BLaER1 treated with 17β-estradiol and CSF1 and Interleukin-3, amounts not matched to agents 10 nM and 100 nM (cell line): Measurements from ENCODE around the gene PNKP.

Experiments
- H3K27ac ChIP-seq, 11 experiments: shearing (Covaris generic); formaldehyde crosslinking; 2 replicates each; pipeline ENCODE4 v1.8.1; 2022
- H3K27me3 ChIP-seq, 11 experiments: shearing (Covaris generic); formaldehyde crosslinking; 2 replicates each; pipeline ENCODE4 v1.8.1; 2022
- H3K36me3 ChIP-seq, 11 experiments: shearing (Covaris generic); formaldehyde crosslinking; 2 replicates each; pipeline ENCODE4 v1.8.1; 2022
- H3K4me1 ChIP-seq, 10 experiments: shearing (Covaris generic); formaldehyde crosslinking; 2 replicates each; pipeline ENCODE4 v1.8.1; 2022
- H3K4me2 ChIP-seq, 11 experiments: shearing (Covaris generic); formaldehyde crosslinking; 2 replicates each; pipeline ENCODE4 v1.8.1; 2022
- H3K4me3 ChIP-seq, 10 experiments: shearing (Covaris generic); formaldehyde crosslinking; 2 replicates each; pipeline ENCODE4 v1.8.1; 2022
- H3K9ac ChIP-seq, 11 experiments: shearing (Covaris generic); formaldehyde crosslinking; 2 replicates each; pipeline ENCODE4 v1.8.1; 2022
- H3K9me3 ChIP-seq, 11 experiments: shearing (Covaris generic); formaldehyde crosslinking; replicated peaks in 1 of 11; 2 replicates each; pipeline ENCODE4 v1.8.1; 2022
- H4K20me1 ChIP-seq, 11 experiments: shearing (Covaris generic); formaldehyde crosslinking; 2 replicates each; pipeline ENCODE4 v1.8.1; 2022
- Cebpa-rat ChIP-seq, 11 experiments: shearing (Covaris generic); IDR thresholded peaks; 2 replicates each; pipeline ENCODE4 v1.8.1; 2022

Gene PNKP

DNA sequence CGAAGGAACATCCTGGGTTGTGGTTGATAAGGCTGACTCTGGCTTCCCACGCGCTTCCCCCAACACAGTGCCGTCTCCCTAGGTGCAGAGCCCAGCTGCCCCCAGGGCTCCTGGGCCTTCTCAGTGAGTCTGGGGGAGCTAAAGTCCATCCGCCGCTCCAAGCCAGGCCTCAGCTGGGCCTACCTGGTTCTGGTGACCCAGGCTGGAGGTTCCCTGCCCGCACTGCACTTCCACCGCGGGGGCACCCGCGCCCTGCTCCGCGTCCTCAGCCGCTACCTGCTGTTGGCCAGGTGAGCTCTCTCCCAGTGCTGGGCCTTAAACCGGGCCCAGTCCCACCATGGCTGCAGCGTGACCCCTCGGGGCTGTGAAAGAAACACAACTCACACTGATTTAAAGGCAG, 13.8 kb upstream of the PNKP start:
- peak overlapping the region in 3 of 11 experiments; percentile 16 to 30 (median 18); a peak in 1 of 22 replicates for H3K9ac ChIP-seq
- peaks cover 37 to 71% (median 57%) of the 10 kb centered on the region in 11 experiments for H3K36me3 ChIP-seq
- peaks cover 37 to 65% (median 52%) of the 10 kb centered on the region in 10 experiments for H3K4me1 ChIP-seq
- peaks cover 0 to 20% (median 0%) of the 10 kb centered on the region in 11 experiments; a peak in 5 of 22 replicates for H4K20me1 ChIP-seq
- no peak overlapping the region for H3K4me3 ChIP-seq
- H3K27me3 ChIP-seq = no peaks in the 10 kb centered on the region
- no peak for TF ChIP-seq Cebpa-rat (IDR thresholded peaks at IDR 0.05)
- H3K27ac ChIP-seq = no peak overlapping the region
- peaks cover 4 to 10% (median 8%) of the 10 kb centered on the region in 11 experiments; a peak in 19 of 22 replicates for H3K9me3 ChIP-seq
- peak overlapping the region in 1 of 11 experiments; percentile 6; a peak in 1 of 22 replicates for H3K4me2 ChIP-seq

DNA sequence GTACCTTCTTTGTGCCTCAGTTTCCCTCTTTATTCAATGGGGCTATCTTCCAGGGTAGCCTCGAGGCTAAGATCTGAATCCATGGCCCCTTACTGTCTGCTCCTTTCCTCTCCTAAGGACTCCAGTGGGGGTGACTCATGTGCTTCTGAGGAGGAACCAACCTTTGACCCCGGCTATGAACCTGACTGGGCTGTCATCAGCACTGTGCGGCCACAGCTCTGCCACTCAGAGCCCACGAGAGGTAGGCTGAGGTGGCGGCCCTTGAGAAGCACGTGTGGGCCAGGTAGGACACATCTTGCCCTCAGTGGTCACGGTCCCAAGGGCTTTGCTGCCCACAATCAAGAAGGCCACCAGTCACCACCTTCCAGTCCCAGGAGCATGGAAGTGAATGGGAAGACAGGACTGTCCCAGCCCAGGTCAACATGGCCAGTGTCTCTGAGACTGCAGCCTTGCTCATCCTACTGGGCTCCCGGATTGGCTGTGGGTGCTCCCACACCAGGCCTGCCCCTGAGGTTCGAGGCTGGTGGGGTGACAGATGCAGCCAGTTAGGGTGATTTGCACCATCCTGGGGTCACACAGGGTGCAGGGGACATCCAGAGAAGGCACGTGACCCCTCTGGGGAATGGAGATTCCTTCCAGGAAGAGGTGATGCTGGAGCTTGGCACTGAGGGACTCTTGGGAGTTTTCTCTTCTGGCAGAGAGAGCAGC, 12.9 kb upstream of the PNKP start:
- H3K4me2 ChIP-seq = no peak overlapping the region
- H3K27me3 ChIP-seq = no peaks in the 10 kb centered on the region
- peaks cover 0 to 20% (median 0%) of the 10 kb centered on the region in 11 experiments; a peak in 5 of 22 replicates for H4K20me1 ChIP-seq
- H3K27ac ChIP-seq = peak overlapping the region in 1 of 11 experiments; percentile 15; a peak in 1 of 22 replicates
- H3K9me3 ChIP-seq = peaks cover 4 to 10% (median 8%) of the 10 kb centered on the region in 11 experiments; a peak in 19 of 22 replicates
- H3K4me1 ChIP-seq = peaks cover 43 to 68% (median 54%) of the 10 kb centered on the region in 10 experiments
- no peak for TF ChIP-seq Cebpa-rat (IDR thresholded peaks at IDR 0.05)
- 0 out of 22 replicates have a peak overlapping the region, but pooled peaks of 3 of the 11 experiments have one; percentile 14 to 18 (median 16) for H3K9ac ChIP-seq
- peaks cover 34 to 63% (median 53%) of the 10 kb centered on the region in 11 experiments for H3K36me3 ChIP-seq
- H3K4me3 ChIP-seq = no peak overlapping the region

DNA sequence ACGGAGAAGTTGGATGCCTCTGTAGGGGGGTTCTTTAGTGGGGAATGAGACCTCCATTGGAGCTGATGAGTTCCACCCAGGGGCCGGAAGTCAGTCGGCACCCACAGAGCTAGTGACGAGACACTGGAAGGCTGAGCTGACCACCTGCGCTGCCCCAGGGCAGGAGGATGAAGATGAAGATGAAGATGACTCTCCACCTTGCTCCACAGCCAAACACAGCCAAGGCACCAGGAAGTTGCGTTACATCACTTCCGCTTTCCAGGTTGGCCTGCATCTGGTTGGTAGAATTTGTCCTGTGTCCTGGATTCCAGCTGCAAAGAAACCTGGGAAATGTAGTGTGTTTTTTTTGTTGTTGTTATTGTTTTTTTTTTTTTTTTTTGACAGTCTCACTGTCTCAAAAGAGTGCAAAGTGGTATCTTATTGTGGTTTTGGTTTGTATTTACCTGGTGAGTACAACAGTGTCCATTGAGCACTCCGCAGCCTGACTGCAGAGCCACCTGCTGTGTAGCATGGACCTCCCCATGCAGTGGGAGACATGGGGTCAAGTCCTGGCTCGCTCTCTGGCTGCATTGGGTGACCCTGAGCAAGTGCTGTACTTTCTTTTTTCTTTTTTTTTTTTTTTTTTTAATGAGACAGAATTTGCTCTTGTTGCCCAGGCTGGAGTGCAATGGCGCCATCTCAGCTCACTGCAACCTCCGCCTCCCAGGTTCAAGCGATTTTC, 12.0 kb upstream of the PNKP start:
- H3K9me3 ChIP-seq = peaks cover 4 to 10% (median 8%) of the 10 kb centered on the region in 11 experiments; a peak in 19 of 22 replicates
- peak overlapping the region; percentile 80 to 98 (median 90); a peak in 20 of 22 replicates for H3K4me2 ChIP-seq
- no peak overlapping the region for H3K4me3 ChIP-seq
- H3K4me1 ChIP-seq = peaks cover 44 to 72% (median 55%) of the 10 kb centered on the region in 10 experiments
- H3K9ac ChIP-seq = 0 out of 22 replicates have a peak overlapping the region, but pooled peaks of 1 of the 11 experiments have one; percentile 96
- H3K36me3 ChIP-seq = peaks cover 34 to 59% (median 50%) of the 10 kb centered on the region in 11 experiments
- 0 out of 22 replicates have a peak overlapping the region, but pooled peaks of 1 of the 11 experiments have one; percentile 20 for H3K27ac ChIP-seq
- TF ChIP-seq Cebpa-rat (IDR thresholded peaks at IDR 0.05) = no peak
- H3K27me3 ChIP-seq = no peaks in the 10 kb centered on the region
- peaks cover 0 to 18% (median 0%) of the 10 kb centered on the region in 11 experiments; a peak in 5 of 22 replicates for H4K20me1 ChIP-seq

DNA sequence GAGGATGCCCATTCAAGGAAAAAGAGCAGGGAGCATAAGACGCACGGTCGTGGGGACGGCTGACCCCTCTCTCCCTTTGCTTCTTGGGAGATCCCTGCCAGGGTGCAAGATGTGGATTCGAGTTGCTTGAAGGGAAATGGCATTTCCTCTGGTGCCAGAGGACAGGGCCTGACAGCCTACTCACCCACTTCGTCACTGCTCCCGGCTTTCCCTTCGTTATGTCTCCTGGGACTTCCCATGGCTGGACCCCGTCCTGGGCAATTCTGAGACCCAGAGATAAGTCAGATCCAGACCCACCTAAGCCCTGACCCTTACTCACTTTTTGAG, 11.3 kb upstream of the PNKP start:
- TF ChIP-seq Cebpa-rat (IDR thresholded peaks at IDR 0.05) = no peak
- Histone ChIP-seq H3K9me3 (peaks cover 4 to 10% (median 8%) of the 10 kb centered on the region in 11 experiments; a peak in 19 of 22 replicates), H4K20me1 (peaks cover 0 to 11% (median 0%) of the 10 kb centered on the region in 11 experiments; a peak in 5 of 22 replicates), H3K27me3 (no peaks in the 10 kb centered on the region), H3K4me2 (peak overlapping the region; percentile 80 to 98 (median 90)), H3K9ac (peak overlapping the region in 7 of 11 experiments; percentile 93 to 98 (median 97); a peak in 8 of 22 replicates), H3K27ac (peak overlapping the region in 4 of 11 experiments; percentile 97 to 99 (median 98); a peak in 5 of 22 replicates), H3K4me1 (peaks cover 37 to 72% (median 51%) of the 10 kb centered on the region in 10 experiments), H3K36me3 (peaks cover 34 to 59% (median 46%) of the 10 kb centered on the region in 11 experiments), H3K4me3 (peak overlapping the region; percentile 80 to 99 (median 90); a peak in 16 of 20 replicates)

DNA sequence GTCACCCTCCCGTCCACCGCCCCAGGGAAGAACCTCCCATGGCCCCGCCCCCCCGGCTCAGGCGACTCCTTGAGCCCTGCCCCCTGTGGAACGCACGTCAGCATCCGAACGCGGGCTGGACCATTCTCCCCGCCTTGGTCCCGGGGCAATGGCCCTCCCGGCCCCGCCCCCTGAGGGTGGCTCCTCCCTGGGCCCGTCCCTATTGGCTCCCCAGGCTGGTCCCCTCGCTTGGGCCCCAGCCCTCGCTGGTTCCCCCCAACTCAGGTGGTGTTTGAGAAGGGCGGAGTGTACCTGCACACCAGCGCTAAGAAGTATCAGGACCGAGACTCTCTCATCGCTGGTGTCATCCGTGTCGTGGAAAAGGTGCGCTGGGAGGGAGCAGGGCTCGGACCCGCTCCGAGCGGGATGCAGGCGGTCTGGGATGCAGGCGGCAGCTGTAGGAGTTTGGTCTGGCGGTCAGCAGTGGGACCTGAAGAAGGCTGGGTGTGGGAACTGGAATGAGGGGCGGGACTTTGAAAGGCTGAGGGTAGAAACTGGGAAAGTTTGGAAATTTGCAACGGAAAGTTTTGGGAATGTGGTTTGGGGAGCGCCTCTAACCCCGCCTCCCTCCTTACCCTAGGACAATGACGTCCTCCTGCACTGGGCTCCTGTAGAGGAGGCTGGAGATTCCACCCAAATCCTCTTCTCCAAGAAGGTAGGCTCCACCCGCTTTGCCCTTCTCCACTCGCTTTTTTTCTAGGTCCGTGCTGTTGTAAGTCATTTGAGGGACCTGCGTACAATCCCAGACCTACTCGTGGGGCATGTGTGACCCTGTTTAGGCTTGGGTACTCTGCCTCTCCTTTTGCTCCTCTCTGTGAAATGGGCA, 10.7 kb upstream of the PNKP start:
- peaks cover 4 to 8% (median 6%) of the 10 kb centered on the region in 11 experiments; a peak in 19 of 22 replicates for H3K9me3 ChIP-seq
- H4K20me1 ChIP-seq = peaks cover 0 to 8% (median 0%) of the 10 kb centered on the region in 11 experiments; a peak in 5 of 22 replicates
- peaks cover 31 to 74% (median 46%) of the 10 kb centered on the region in 10 experiments for H3K4me1 ChIP-seq
- TF ChIP-seq Cebpa-rat (IDR thresholded peaks at IDR 0.05) = no peak
- no peaks in the 10 kb centered on the region for H3K27me3 ChIP-seq
- H3K27ac ChIP-seq = peak overlapping the region; percentile 92 to 99 (median 98)
- H3K36me3 ChIP-seq = peaks cover 30 to 56% (median 40%) of the 10 kb centered on the region in 11 experiments
- peak overlapping the region; percentile 93 to 98 (median 97) for H3K9ac ChIP-seq
- H3K4me3 ChIP-seq = peak overlapping the region; percentile 80 to 99 (median 90)
- H3K4me2 ChIP-seq = peak overlapping the region; percentile 80 to 98 (median 90)

DNA sequence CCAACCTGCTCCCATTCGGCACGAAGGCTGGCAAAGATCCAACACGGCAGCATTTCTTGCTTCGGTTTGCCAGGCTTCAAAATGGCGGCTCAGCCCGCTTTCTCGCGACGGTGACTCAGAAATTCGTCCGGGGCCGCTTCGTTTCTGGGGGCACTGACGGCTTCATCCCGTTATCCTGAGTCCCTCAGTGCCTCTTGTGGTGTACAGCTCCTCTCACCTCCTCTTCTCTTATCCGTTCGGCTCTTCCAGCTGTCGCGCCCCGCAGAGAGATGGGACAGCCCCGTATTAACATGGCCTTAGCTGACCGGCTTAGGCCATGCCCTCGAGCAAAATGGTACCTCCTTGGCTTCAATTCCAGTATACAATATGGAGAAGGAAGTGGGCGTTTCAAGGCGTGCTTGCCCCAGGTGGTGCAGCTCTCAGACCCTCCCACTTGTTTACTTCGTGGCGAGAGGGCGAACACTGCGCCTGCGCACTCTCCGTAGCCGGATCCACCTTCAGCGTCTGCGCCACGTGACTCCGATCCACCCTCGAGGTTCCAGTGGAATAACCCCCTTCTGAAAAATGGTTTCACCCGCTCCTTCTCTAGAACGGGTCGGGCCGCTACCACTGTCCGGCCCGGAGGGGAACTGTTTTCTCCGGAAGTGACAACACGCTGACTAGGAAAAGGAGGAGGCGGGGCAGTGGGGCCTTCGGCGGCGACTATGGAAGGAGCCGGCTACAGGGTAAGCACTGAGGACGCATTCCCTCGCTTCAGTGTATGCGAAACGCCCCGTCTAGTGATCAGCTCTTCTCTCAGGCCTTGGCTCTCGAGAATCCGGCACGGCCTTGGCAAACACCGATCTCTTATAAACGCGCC, 9.9 kb upstream of the PNKP start, which contains the start of the genes AKT1S1 and TBC1D17:
AKT1S1 (minus strand) TSS at position 336 of the 859 bp plus-strand sequence. CDS start 4,060 bp downstream, outside the sequence.
TBC1D17 (plus strand) TSS at position 683 of the 859 bp plus-strand sequence; CDS start at position 705, 22 bp downstream.
- Histone ChIP-seq H3K27me3 (no peaks in the 10 kb centered on the region), H3K4me2 (peak within 1 kb of the TSS; percentile 83 to 99 (median 97)), H3K4me1 (peaks cover 28 to 76% (median 46%) of the 10 kb centered on the region in 10 experiments), H3K4me3 (peak within 1 kb of the TSS; percentile 80 to 99 (median 90)), H3K27ac (peak within 1 kb of the TSS; percentile 92 to 99 (median 98)), H3K9ac (peak within 1 kb of the TSS; percentile 93 to 98 (median 97)), H3K9me3 (no peaks in the 10 kb centered on the region; a peak in 1 of 22 replicates), H3K36me3 (peaks cover 21 to 56% (median 31%) of the 10 kb centered on the region in 11 experiments), H4K20me1 (peaks cover 0 to 5% (median 0%) of the 10 kb centered on the region in 11 experiments; a peak in 2 of 22 replicates)
- TF ChIP-seq Cebpa-rat (IDR thresholded peaks at IDR 0.05) = no peak
